Stimulated activated naive CD8-positive, alpha-beta T cell treated with anti-CD3 and anti-CD28 coated beads, Interleukin-15, amount 100 ng/mL, for 72 hours (primary cell): ENCODE results near the gene NRXN3.

Source experiments
- ATAC-seq: fragments of 150-1000 bp; cut with Tn5 transposase; 2 replicates; pipeline ENCODE4 v1.10.0; 2021; ENCODE audit warnings: mild to moderate bottlenecking, moderate library complexity
- DNase-seq, 2 donors: peaks; one replicate each; pipeline ENCODE4 v3.0.0; 2021 to 2022
- H3K27ac Mint-ChIP-seq, 2 donors: one replicate each; pipeline ENCODE4 v1.8.0; 2022; ENCODE audit warnings: mild to moderate bottlenecking in 2 of 2, mixed read lengths in 2 of 2, moderate library complexity in 2 of 2
- H3K27me3 Mint-ChIP-seq: one replicate; pipeline ENCODE4 v1.8.0; 2022; ENCODE audit warnings: mixed read lengths
- H3K4me1 Mint-ChIP-seq: one replicate; pipeline ENCODE4 v1.8.0; 2022; ENCODE audit warnings: mild to moderate bottlenecking, mixed read lengths
- H3K4me3 Mint-ChIP-seq, 2 donors: one replicate each; pipeline ENCODE4 v1.8.0; 2022; ENCODE audit warnings: mild to moderate bottlenecking in 2 of 2, mixed read lengths in 2 of 2, moderate library complexity in 1 of 2
- H3K9me3 Mint-ChIP-seq, 2 donors: one replicate each; pipeline ENCODE4 v1.8.0; 2022; ENCODE audit warnings: mixed read lengths in 2 of 2

Gene NRXN3

GRCh38 chr14:79890527-79890926 lies 1720.4 kb downstream of the NRXN3 start:
- DNase-seq, result no peak
- Mint-ChIP-seq H3K27ac (no peak overlapping the region), H3K4me3 (no peak overlapping the region), H3K27me3 (no peaks in the 10 kb centered on the region), H3K9me3 (no peaks in the 10 kb centered on the region), H3K4me1 (no peaks in the 10 kb centered on the region)
- ATAC-seq, result no peak

- no peaks in the 10 kb centered on the region for H3K4me1 Mint-ChIP-seq
- no peak for ATAC-seq
- no peak overlapping the region for H3K27ac Mint-ChIP-seq
- H3K4me3 Mint-ChIP-seq, result no peak overlapping the region
- peaks cover 9 to 11% of the 10 kb centered on the region in 2 donors for H3K9me3 Mint-ChIP-seq
- DNase-seq, result no peak
- H3K27me3 Mint-ChIP-seq, result no peaks in the 10 kb centered on the region
Measured at GRCh38 chr14:79896009-79896408, 1725.8 kb downstream of the NRXN3 start.

- no peaks in the 10 kb centered on the region for H3K4me1 Mint-ChIP-seq
- no peaks in the 10 kb centered on the region for H3K27me3 Mint-ChIP-seq
- no peak for DNase-seq
- H3K27ac Mint-ChIP-seq, result no peak overlapping the region
- H3K4me3 Mint-ChIP-seq, result no peak overlapping the region
- ATAC-seq, result no peak
- peaks cover 9 to 11% of the 10 kb centered on the region in 2 donors for H3K9me3 Mint-ChIP-seq
Measured at GRCh38 chr14:79899610-79900009, 1729.4 kb downstream of the NRXN3 start.

- DNase-seq (no peak), ATAC-seq (no peak)
- no peaks in the 10 kb centered on the region for H3K27me3 Mint-ChIP-seq
- H3K27ac Mint-ChIP-seq, result no peak overlapping the region
- H3K4me1 Mint-ChIP-seq, result no peaks in the 10 kb centered on the region
- H3K9me3 Mint-ChIP-seq, result peaks cover 7 to 10% of the 10 kb centered on the region in 2 donors
- H3K4me3 Mint-ChIP-seq, result no peak overlapping the region
Measured at GRCh38 chr14:79904497-79904896, 1734.3 kb downstream of the NRXN3 start.

GRCh38 chr14:79906994-79907393 lies 1736.8 kb downstream of the NRXN3 start:
- Mint-ChIP-seq H3K27me3 (no peaks in the 10 kb centered on the region), H3K9me3 (no peaks in the 10 kb centered on the region), H3K4me3 (no peak overlapping the region), H3K27ac (no peak overlapping the region), H3K4me1 (no peaks in the 10 kb centered on the region)
- no peak for ATAC-seq
- no peak for DNase-seq

GRCh38 chr14:79910086-79910485 lies 1739.9 kb downstream of the NRXN3 start:
- no peak for ATAC-seq
- H3K9me3 Mint-ChIP-seq, result peaks cover 9 to 15% of the 10 kb centered on the region in 2 donors
- H3K27ac Mint-ChIP-seq, result no peak overlapping the region
- H3K27me3 Mint-ChIP-seq, result no peaks in the 10 kb centered on the region
- no peaks in the 10 kb centered on the region for H3K4me1 Mint-ChIP-seq
- no peak for DNase-seq
- no peak overlapping the region for H3K4me3 Mint-ChIP-seq

GRCh38 chr14:79911744-79912143 lies 1741.6 kb downstream of the NRXN3 start:
- DNase-seq (no peak), ATAC-seq (no peak)
- Mint-ChIP-seq H3K4me3 (no peak overlapping the region), H3K9me3 (peaks cover 9 to 15% of the 10 kb centered on the region in 2 donors), H3K27ac (no peak overlapping the region), H3K27me3 (no peaks in the 10 kb centered on the region), H3K4me1 (no peaks in the 10 kb centered on the region)

- no peaks in the 10 kb centered on the region for H3K4me1 Mint-ChIP-seq
- no peak overlapping the region for H3K4me3 Mint-ChIP-seq
- no peaks in the 10 kb centered on the region for H3K27me3 Mint-ChIP-seq
- ATAC-seq (no peak), DNase-seq (no peak)
- H3K27ac Mint-ChIP-seq, result no peak overlapping the region
- peaks cover 9 to 15% of the 10 kb centered on the region in 2 donors for H3K9me3 Mint-ChIP-seq
Measured at GRCh38 chr14:79914595-79914994, 1744.4 kb downstream of the NRXN3 start.

GRCh38 chr14:79915406-79915805 lies 1745.2 kb downstream of the NRXN3 start:
- no peak for ATAC-seq
- Mint-ChIP-seq H3K27ac (no peak overlapping the region), H3K4me3 (no peak overlapping the region), H3K27me3 (no peaks in the 10 kb centered on the region), H3K4me1 (no peaks in the 10 kb centered on the region), H3K9me3 (peaks cover 9 to 15% of the 10 kb centered on the region in 2 donors)
- no peak for DNase-seq

- no peak for DNase-seq
- no peaks in the 10 kb centered on the region for H3K4me1 Mint-ChIP-seq
- H3K4me3 Mint-ChIP-seq, result no peak overlapping the region
- no peaks in the 10 kb centered on the region for H3K27me3 Mint-ChIP-seq
- H3K27ac Mint-ChIP-seq, result no peak overlapping the region
- no peak for ATAC-seq
- H3K9me3 Mint-ChIP-seq, result peaks cover 9 to 17% of the 10 kb centered on the region in 2 donors
Measured at GRCh38 chr14:79916281-79916680, 1746.1 kb downstream of the NRXN3 start.

GRCh38 chr14:79916892-79917291 lies 1746.7 kb downstream of the NRXN3 start:
- no peak overlapping the region for H3K27ac Mint-ChIP-seq
- DNase-seq, result no peak
- H3K9me3 Mint-ChIP-seq, result peaks cover 9 to 21% of the 10 kb centered on the region in 2 donors
- no peaks in the 10 kb centered on the region for H3K27me3 Mint-ChIP-seq
- no peaks in the 10 kb centered on the region for H3K4me1 Mint-ChIP-seq
- no peak for ATAC-seq
- no peak overlapping the region for H3K4me3 Mint-ChIP-seq
